ENCODE results near the gene PDCL2. TPM values are rescaled to one million over a fixed set of nuclear protein-coding genes. Genes with fewer than 3 reads are reported as not detected.

The PDCL2 gene
- total RNA-seq, 1 experiment from 2014 or later = not detected

- no peak for DNase-seq
- no TSS peak for BruUV-seq (replicated peaks)
Measured at GRCh38 chr4:55547918-55548317, 44.1 kb downstream of the PDCL2 start.

GRCh38 chr4:55547466-55547770 is 44.6 kb downstream of the PDCL2 start:
- no peak for TF ChIP-seq CTCF (IDR thresholded peaks at IDR 0.05; ENCODE audit: insufficient read depth in 1 of 2, low read depth in 1 of 2, low read length in 1 of 2, severe bottlenecking in 1 of 2, unreplicated experiment in 1 of 2)
- Mint-ChIP-seq H3K4me1 (ENCODE audit: low read depth, unreplicated experiment) (peaks cover 23% of the 10 kb centered on the region), H3K36me3 (ENCODE audit: insufficient read depth, unreplicated experiment) (no peaks in the 10 kb centered on the region), H3K4me3 (ENCODE audit: unreplicated experiment) (peak overlapping the region; percentile 83), H3K27me3 (ENCODE audit: insufficient read depth, unreplicated experiment) (no peaks in the 10 kb centered on the region), H3K27ac (ENCODE audit: unreplicated experiment) (peak overlapping the region; percentile 56), H3K9me3 (ENCODE audit: unreplicated experiment) (no peaks in the 10 kb centered on the region)
- no peaks in the 10 kb centered on the region for H3K9me3 ChIP-seq
- intact Hi-C loops (cut with micrococcal nuclease; ENCODE audit: unreplicated experiment) = loop anchor here (2.0 to 10.0 kb wide), 5 partner anchors 21 to 200 kb away; partner anchors contain the start of gene SRD5A3
- H3K36me3 ChIP-seq (ENCODE audit: control insufficient read depth, insufficient read depth, low read length) = no peaks in the 10 kb centered on the region
- BruUV-seq (replicated peaks) = TSS peak; percentile 46
- CTCF ChIA-PET = interaction anchor here (0.6 kb wide), 1 partner anchor 90 kb away, joined by 3 read pairs; no protein-coding TSS in a partner anchor
- peak overlapping the region; percentile 82 for H3K4me3 ChIP-seq (ENCODE audit: low read depth, low read length)
- H3K4me1 ChIP-seq = peaks cover 19% of the 10 kb centered on the region
- POLR2A ChIA-PET = no interaction called here
- no peaks in the 10 kb centered on the region for H3K27me3 ChIP-seq (replicated peaks; ENCODE audit: control insufficient read depth, insufficient read depth, low read length)
- no peak for DNase-seq

More at GRCh38 chr4:55547918-55548317, 44.1 kb downstream of the PDCL2 start:
- Histone ChIP-seq H3K4me1 (peaks cover 19% of the 10 kb centered on the region), H3K36me3 (ENCODE audit: control insufficient read depth, insufficient read depth, low read length) (no peaks in the 10 kb centered on the region), H3K27me3 (replicated peaks; ENCODE audit: control insufficient read depth, insufficient read depth, low read length) (no peaks in the 10 kb centered on the region), H3K4me3 (ENCODE audit: low read depth, low read length) (peak overlapping the region; percentile 82), H3K9me3 (no peaks in the 10 kb centered on the region)
- Mint-ChIP-seq H3K36me3 (ENCODE audit: insufficient read depth, unreplicated experiment) (no peaks in the 10 kb centered on the region), H3K4me1 (ENCODE audit: low read depth, unreplicated experiment) (peaks cover 23% of the 10 kb centered on the region), H3K4me3 (ENCODE audit: unreplicated experiment) (peak overlapping the region; percentile 83), H3K27ac (ENCODE audit: unreplicated experiment) (no peak overlapping the region), H3K9me3 (ENCODE audit: unreplicated experiment) (no peaks in the 10 kb centered on the region), H3K27me3 (ENCODE audit: insufficient read depth, unreplicated experiment) (no peaks in the 10 kb centered on the region)
- no peak for TF ChIP-seq CTCF (IDR thresholded peaks at IDR 0.05; ENCODE audit: insufficient read depth in 1 of 2, low read depth in 1 of 2, low read length in 1 of 2, severe bottlenecking in 1 of 2, unreplicated experiment in 1 of 2)
- intact Hi-C loops (cut with micrococcal nuclease; ENCODE audit: unreplicated experiment) = loop anchor here (2.0 to 10.0 kb wide), 5 partner anchors 21 to 201 kb away; partner anchors contain the start of gene SRD5A3
- POLR2A ChIA-PET = no interaction called here
- CTCF ChIA-PET = no interaction called here

- H3K4me1 ChIP-seq = peaks cover 19% of the 10 kb centered on the region
- CTCF ChIA-PET = interaction anchor here (0.6 to 1.5 kb wide), 6 partner anchors 8 to 161 kb away, joined by 3 to 5 read pairs (median 4); no protein-coding TSS in a partner anchor
Measured at GRCh38 chr4:55546756-55547465, 45.1 kb downstream of the PDCL2 start, which contains the start of gene CLOCK. Gene CLOCK, minus strand, starts transcription at chr4:55546909. Its CDS starts 64,124 bp downstream, at chr4:55482785.

More at GRCh38 chr4:55546756-55547465, 45.1 kb downstream of the PDCL2 start, which contains the start of gene CLOCK:
- H3K4me3 Mint-ChIP-seq (ENCODE audit: unreplicated experiment) = peak within 1 kb of the TSS; percentile 83
- peaks cover 23% of the 10 kb centered on the region for H3K4me1 Mint-ChIP-seq (ENCODE audit: low read depth, unreplicated experiment)
- intact Hi-C loops (cut with micrococcal nuclease; ENCODE audit: unreplicated experiment) = loop anchor here (2.0 to 10.0 kb wide), 5 partner anchors 22 to 200 kb away; partner anchors contain the start of gene SRD5A3
- no peaks in the 10 kb centered on the region for H3K9me3 ChIP-seq
- no peaks in the 10 kb centered on the region for H3K9me3 Mint-ChIP-seq (ENCODE audit: unreplicated experiment)
- H3K36me3 Mint-ChIP-seq (ENCODE audit: insufficient read depth, unreplicated experiment) = no peaks in the 10 kb centered on the region
- H3K27me3 Mint-ChIP-seq (ENCODE audit: insufficient read depth, unreplicated experiment) = no peaks in the 10 kb centered on the region
- no TSS peak for BruUV-seq (replicated peaks)
- peak; percentile 47 to 50 for TF ChIP-seq CTCF (IDR thresholded peaks at IDR 0.05; ENCODE audit: insufficient read depth in 1 of 2, low read depth in 1 of 2, low read length in 1 of 2, severe bottlenecking in 1 of 2, unreplicated experiment in 1 of 2)
- H3K4me3 ChIP-seq (ENCODE audit: low read depth, low read length) = peak within 1 kb of the TSS; percentile 82
- DNase-seq = peak; percentile 87 to 91
- POLR2A ChIA-PET = interaction anchor here (0.7 kb wide), 1 partner anchor 53 kb away, joined by 4 read pairs; no protein-coding TSS in a partner anchor
- H3K27me3 ChIP-seq (replicated peaks; ENCODE audit: control insufficient read depth, insufficient read depth, low read length) = no peaks in the 10 kb centered on the region
- peak within 1 kb of the TSS; percentile 63 for H3K27ac Mint-ChIP-seq (ENCODE audit: unreplicated experiment)
- H3K36me3 ChIP-seq (ENCODE audit: control insufficient read depth, insufficient read depth, low read length) = no peaks in the 10 kb centered on the region
